Upper lobe of right lung (tissue), 1 donor: ENCODE results near the gene PRDM16. TPM values are rescaled to one million over a fixed set of nuclear protein-coding genes. Genes with fewer than 3 reads are reported as not detected.

Experiments used
- ATAC-seq: fragments of 200-7000 bp; cut with Tn5 transposase; one replicate; pipeline ENCODE4 v1.9.1; 2020; ENCODE audit warnings: mild to moderate bottlenecking, moderate library complexity
- DNase-seq: peaks from one replicate; pipeline ENCODE4 v3.0.0-alpha.2; 2020
- H3K27ac ChIP-seq: fragments of 200-600 bp; one replicate; pipeline ENCODE4 v1.8.0; 2022
- H3K27me3 ChIP-seq: fragments of 200-600 bp; one replicate; pipeline ENCODE4 v1.8.0; 2022; ENCODE audit warnings: mild to moderate bottlenecking
- H3K36me3 ChIP-seq: fragments of 200-600 bp; one replicate; pipeline ENCODE4 v1.8.0; 2022
- H3K4me1 ChIP-seq: fragments of 200-600 bp; one replicate; pipeline ENCODE4 v1.8.0; 2022
- H3K4me3 ChIP-seq: fragments of 200-600 bp; one replicate; pipeline ENCODE4 v1.8.0; 2022; ENCODE audit warnings: mild to moderate bottlenecking
- H3K9me3 ChIP-seq: fragments of 200-600 bp; one replicate; pipeline ENCODE4 v1.8.0; 2022
- CTCF ChIP-seq: fragments of 200-600 bp; IDR thresholded peaks from one replicate; pipeline ENCODE4 v1.8.0; 2022; ENCODE audit warnings: antibody characterized with exemption
- intact Hi-C: fragments of 100-400 bp; cut with DNase I; formaldehyde crosslinking; loops from one replicate; pipeline ENCODE4 v1.11.0; 2022
- total RNA-seq: library from RNA; stranded (reverse); fragmentation: NEBNext Ultra II Directional; extraction: Animal tissue kit (Norgen Biotek cat#: 25700); gene quantifications from one replicate; pipeline ENCODE4 v1.2.1, GENCODE V29; 2021
- donor health status: DM: no; HTN: yes; CAD: no; lungs with severe emphysema.

The PRDM16 gene
- total RNA-seq, 1 donor from 2014 or later, result 21.0 TPM

DNA sequence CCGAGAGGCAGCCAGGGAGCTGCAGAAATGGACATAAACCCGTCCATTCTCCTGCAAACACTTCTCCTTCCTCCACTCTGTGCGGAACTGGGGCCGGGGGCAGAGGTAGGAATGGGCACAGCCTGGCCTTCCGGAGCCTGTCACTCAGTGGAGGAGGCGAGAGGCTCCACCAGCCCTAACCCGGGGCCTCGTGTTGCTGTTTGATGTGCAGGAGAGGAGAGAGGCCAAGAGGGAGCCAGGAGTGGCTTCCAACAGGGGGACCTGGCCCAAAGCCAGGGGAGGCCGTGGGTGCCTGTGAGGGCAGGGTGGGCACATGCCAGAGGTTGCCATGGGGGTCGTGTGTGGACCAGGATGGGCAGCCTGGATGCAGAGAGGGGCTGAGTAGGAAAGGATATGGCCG is 227.3 kb downstream of the PRDM16 start:
- H3K9me3 ChIP-seq, result no peaks in the 10 kb centered on the region
- no peak for DNase-seq
- TF ChIP-seq CTCF, result no peak
- H3K27ac ChIP-seq, result no peak overlapping the region
- H3K4me3 ChIP-seq, result no peak overlapping the region
- ATAC-seq, result no peak
- intact Hi-C loops, result no loop called here
- no peaks in the 10 kb centered on the region for H3K4me1 ChIP-seq
- H3K36me3 ChIP-seq, result no peaks in the 10 kb centered on the region
- no peaks in the 10 kb centered on the region for H3K27me3 ChIP-seq

DNA sequence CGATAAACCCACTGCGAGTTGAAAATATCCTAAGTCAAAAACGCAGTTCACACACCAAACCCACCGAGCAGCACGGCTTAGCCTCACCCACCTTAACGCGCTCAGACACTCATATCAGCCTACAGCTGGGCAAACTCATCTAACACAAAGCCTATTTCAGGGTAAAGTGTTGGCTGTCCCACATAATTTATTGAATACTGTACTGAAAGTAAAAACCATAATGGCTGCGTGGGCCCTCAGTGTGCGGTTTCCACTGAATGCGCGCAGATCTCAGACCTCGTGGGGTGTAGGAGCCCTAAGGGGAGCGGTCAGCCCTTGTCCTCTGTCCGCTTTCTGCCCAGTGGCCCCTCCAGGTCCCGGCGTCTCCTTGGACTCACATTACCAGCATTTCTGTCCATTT is 227.8 kb downstream of the PRDM16 start:
- Histone ChIP-seq H3K27me3 (no peaks in the 10 kb centered on the region), H3K4me1 (no peaks in the 10 kb centered on the region), H3K36me3 (no peaks in the 10 kb centered on the region), H3K9me3 (no peaks in the 10 kb centered on the region), H3K4me3 (no peak overlapping the region), H3K27ac (no peak overlapping the region)
- no peak for TF ChIP-seq CTCF
- ATAC-seq, result no peak
- intact Hi-C loops, result no loop called here
- DNase-seq, result no peak

DNA sequence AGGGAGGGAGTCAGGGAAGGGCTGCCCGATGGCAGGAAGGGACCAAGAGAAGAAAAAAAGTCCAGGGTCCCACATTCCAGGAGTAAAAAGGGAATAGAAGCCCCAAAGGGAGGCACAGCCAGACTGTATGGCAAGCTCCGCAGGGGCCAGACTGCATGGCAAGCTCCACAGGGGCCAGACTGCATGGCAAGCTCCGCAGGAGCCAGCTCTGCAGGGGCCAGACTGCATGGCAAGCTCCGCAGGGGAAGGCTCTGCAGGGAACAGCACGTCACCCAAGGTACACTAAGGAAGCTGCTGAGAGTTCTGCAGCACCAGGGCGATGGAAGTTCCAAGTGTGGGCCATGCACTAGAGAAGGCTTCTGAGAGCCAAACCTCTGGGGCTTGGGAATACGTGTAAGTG is 228.8 kb downstream of the PRDM16 start:
- no peaks in the 10 kb centered on the region for H3K9me3 ChIP-seq
- DNase-seq, result no peak
- no peak for TF ChIP-seq CTCF
- no peak overlapping the region for H3K4me3 ChIP-seq
- no peaks in the 10 kb centered on the region for H3K4me1 ChIP-seq
- H3K27ac ChIP-seq, result no peak overlapping the region
- ATAC-seq, result no peak
- H3K36me3 ChIP-seq, result no peaks in the 10 kb centered on the region
- H3K27me3 ChIP-seq, result no peaks in the 10 kb centered on the region
- intact Hi-C loops, result no loop called here

- Histone ChIP-seq H3K4me3 (no peak overlapping the region), H3K9me3 (no peaks in the 10 kb centered on the region), H3K4me1 (no peaks in the 10 kb centered on the region), H3K27ac (no peak overlapping the region), H3K27me3 (no peaks in the 10 kb centered on the region), H3K36me3 (no peaks in the 10 kb centered on the region)
- intact Hi-C loops, result no loop called here
- no peak for TF ChIP-seq CTCF
- ATAC-seq (no peak), DNase-seq (no peak)
These were observed 229.2 kb downstream of the PRDM16 start for GRCh38 chr1:3298197-3298596.

GRCh38 chr1:3304246-3304645 is 235.2 kb downstream of the PRDM16 start:
- Histone ChIP-seq H3K4me3 (no peak overlapping the region), H3K9me3 (no peaks in the 10 kb centered on the region), H3K27me3 (no peaks in the 10 kb centered on the region), H3K4me1 (no peaks in the 10 kb centered on the region), H3K36me3 (no peaks in the 10 kb centered on the region), H3K27ac (no peak overlapping the region)
- DNase-seq (no peak), ATAC-seq (no peak)
- intact Hi-C loops, result no loop called here
- TF ChIP-seq CTCF, result no peak

DNA sequence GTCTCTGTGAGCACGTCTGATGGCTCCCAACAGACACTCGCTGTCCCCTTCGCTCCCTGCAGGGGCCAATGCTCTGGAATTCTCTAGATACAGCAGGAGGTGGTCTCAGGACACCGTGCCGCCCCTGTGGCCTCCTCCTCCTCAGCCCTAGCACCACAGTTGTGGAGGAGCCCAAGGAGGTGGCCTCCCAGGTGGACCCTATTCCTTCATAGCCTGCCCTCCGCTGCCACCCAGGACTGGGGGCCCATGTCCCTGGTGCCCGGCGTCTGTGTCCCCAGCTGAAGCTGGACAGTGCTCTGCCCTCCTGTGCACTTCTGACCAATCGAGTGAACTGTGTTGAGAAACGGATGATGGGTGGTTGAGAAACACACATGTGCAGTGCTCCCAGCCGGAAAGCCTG is 235.7 kb downstream of the PRDM16 start:
- Histone ChIP-seq H3K4me3 (no peak overlapping the region), H3K4me1 (no peaks in the 10 kb centered on the region), H3K36me3 (no peaks in the 10 kb centered on the region), H3K27ac (no peak overlapping the region), H3K27me3 (no peaks in the 10 kb centered on the region), H3K9me3 (no peaks in the 10 kb centered on the region)
- DNase-seq (no peak), ATAC-seq (no peak)
- no peak for TF ChIP-seq CTCF
- intact Hi-C loops, result no loop called here
